ENCODE results near the gene RBMX.
A peak's percentile ranks its signal among the peaks of the same experiment; 100 is the strongest.
"Not testable (repeated sequence)": the region's sequence is repeated elsewhere in the genome, so short reads cannot be mapped to it uniquely, and the experiment has no call there.

RBMX gene

GRCh38 chrX:136880452-136881013, at the start of gene RBMX:
Gene RBMX, minus strand, starts transcription at chrX:136880725. Its CDS starts 1,298 bp downstream, at chrX:136879427.
- peak; percentile 68 to 83 for DNase-seq

- not testable (repeated sequence) for DNase-seq
Observed at GRCh38 chrX:136921438-136921837, 40.9 kb upstream of the RBMX start.

- no peak for DNase-seq
Observed at GRCh38 chrX:136920001-136920400, 39.5 kb upstream of the RBMX start.

GRCh38 chrX:136916827-136917226, 36.3 kb upstream of the RBMX start:
- DNase-seq, result no peak

GRCh38 chrX:136911661-136912060, 31.1 kb upstream of the RBMX start:
- DNase-seq, result not testable (repeated sequence)

- DNase-seq, result no peak
Observed at GRCh38 chrX:136911253-136911652, 30.7 kb upstream of the RBMX start.

- DNase-seq, result no peak
Observed at GRCh38 chrX:136910565-136911035, 30.1 kb upstream of the RBMX start.

- DNase-seq, result peak; percentile 28 to 50
Observed at GRCh38 chrX:136909706-136910564, 29.4 kb upstream of the RBMX start.

GRCh38 chrX:136909119-136909705, 28.7 kb upstream of the RBMX start:
- DNase-seq, result peak; percentile 34 to 48

GRCh38 chrX:136907621-136908020, 27.1 kb upstream of the RBMX start:
- DNase-seq, result no peak

- peak in 1 of 2 experiments; percentile 13 for DNase-seq
Observed at GRCh38 chrX:136906921-136907510, 26.5 kb upstream of the RBMX start.

GRCh38 chrX:136904067-136904466, 23.5 kb upstream of the RBMX start:
- not testable (repeated sequence) for DNase-seq

- DNase-seq, result not testable (repeated sequence)
Observed at GRCh38 chrX:136900071-136900470, 19.5 kb upstream of the RBMX start.

- no peak for DNase-seq
Observed at GRCh38 chrX:136899221-136899620, 18.7 kb upstream of the RBMX start.

GRCh38 chrX:136898752-136899151, 18.2 kb upstream of the RBMX start:
- not testable (repeated sequence) for DNase-seq

GRCh38 chrX:136896121-136896914, 15.8 kb upstream of the RBMX start:
- no peak for DNase-seq

GRCh38 chrX:136892412-136892811, 11.9 kb upstream of the RBMX start:
- DNase-seq, result no peak

- not testable (repeated sequence) for DNase-seq
Observed at GRCh38 chrX:136890596-136890995, 10.1 kb upstream of the RBMX start.

GRCh38 chrX:136889269-136889668, 8.7 kb upstream of the RBMX start:
- DNase-seq, result no peak

GRCh38 chrX:136880003-136880451, 498 bp downstream of the RBMX start:
- DNase-seq, result no peak

GRCh38 chrX:136879001-136879687, 1.4 kb downstream of the RBMX start:
- no peak for DNase-seq

- DNase-seq, result no peak
Observed at GRCh38 chrX:136878423-136878822, 2.1 kb downstream of the RBMX start.
